Left ventricle myocardium superior (tissue), 1 donor: ENCODE measurements around the gene SEC14L1. TPM values are rescaled to one million over a fixed set of nuclear protein-coding genes. Genes with fewer than 3 reads are reported as not detected.

ENCODE experiments used
- ATAC-seq: fragments of 200-7000 bp; cut with Tn5 transposase; one replicate; pipeline ENCODE4 v1.9.1; 2020; ENCODE audit warnings: mild to moderate bottlenecking, moderate library complexity
- DNase-seq: peaks from one replicate; pipeline ENCODE4 v3.0.0-alpha.2; 2020
- intact Hi-C: fragments of 100-400 bp; cut with micrococcal nuclease; formaldehyde crosslinking; loops from one replicate; pipeline ENCODE4 v1.11.0; 2022
- total RNA-seq: library from RNA; stranded (reverse); fragmentation: NEBNext Ultra II Directional; extraction: Animal tissue kit (Norgen Biotek cat#: 25700); gene quantifications from one replicate; pipeline ENCODE4 v1.2.1, GENCODE V29; 2021
- donor health status: DM: no; HTN: yes; CAD: no; lungs with severe emphysema.

Gene SEC14L1
- total RNA-seq, 1 donor from 2014 or later, result 71.4 TPM

DNA sequence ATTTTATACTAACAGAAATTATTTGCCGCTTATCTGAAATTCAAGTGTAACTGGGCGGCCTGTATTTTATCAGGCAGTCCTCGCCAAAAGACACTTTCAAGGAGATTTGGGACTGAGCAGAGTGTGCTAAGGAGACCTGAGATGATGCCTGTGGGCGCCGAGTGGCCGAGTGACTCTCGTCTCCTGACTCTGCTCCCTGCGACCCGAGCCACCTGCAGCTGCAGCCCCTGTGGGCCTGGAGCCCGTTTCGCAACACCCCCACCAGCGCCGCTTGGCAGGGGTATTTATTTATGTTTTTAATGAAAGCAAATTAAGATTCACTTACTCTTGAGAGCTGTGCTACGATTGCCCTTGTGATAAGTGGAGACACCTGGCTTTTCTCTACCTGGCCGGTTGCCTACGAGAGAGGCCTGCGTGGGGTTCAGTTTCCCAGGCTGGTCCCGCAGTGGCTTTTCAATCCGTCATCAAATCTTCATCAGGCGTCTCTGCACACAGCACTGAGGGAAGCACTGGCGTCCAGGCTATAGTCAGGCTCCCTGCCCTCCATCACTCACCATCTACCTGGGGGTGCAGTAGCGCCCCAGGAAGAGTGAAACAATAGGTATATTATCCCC, 124.0 kb downstream of the SEC14L1 start:
- DNase-seq (no peak), ATAC-seq (no peak)
- intact Hi-C loops, result no loop called here

GRCh38 chr17:77266213-77266612, 125.4 kb downstream of the SEC14L1 start:
- ATAC-seq, result no peak
- intact Hi-C loops, result no loop called here

More at GRCh38 chr17:77266213-77266612, 125.4 kb downstream of the SEC14L1 start:
- no peak for DNase-seq
